Activated CD8-positive, alpha-beta T cell treated with anti-CD3 and anti-CD28 coated beads for 36 hours (primary cell): ENCODE results near the gene PTPRN2. TPM values are rescaled to one million over a fixed set of nuclear protein-coding genes. Genes with fewer than 3 reads are reported as not detected.

Source experiments
- ATAC-seq: fragments of 200-7000 bp; cut with Tn5 transposase; one replicate; pipeline ENCODE4 v1.10.0; 2021; ENCODE audit warnings: mild to moderate bottlenecking, moderate library complexity
- CTCF ChIA-PET: fragments of 350-600 bp; sonication (Branson Sonifier 250); formaldehyde crosslinking; loops from one replicate; lab custom pipeline; 2021; ENCODE audit warnings: antibody characterized with exemption; lab: Charles Lee
- POLR2A ChIA-PET: fragments of 350-600 bp; sonication (Branson Sonifier 250); formaldehyde crosslinking; loops from one replicate; lab custom pipeline; 2021; ENCODE audit warnings: antibody characterized with exemption; lab: Charles Lee
- DNase-seq: peaks from one replicate; pipeline ENCODE4 v3.0.0-alpha.2; 2020
- H3K27ac Mint-ChIP-seq: one replicate; pipeline ENCODE4 v1.8.0; 2021; ENCODE audit warnings: mild to moderate bottlenecking, mixed read lengths
- H3K27me3 Mint-ChIP-seq: one replicate; pipeline ENCODE4 v1.8.0; 2021; ENCODE audit warnings: mixed read lengths
- H3K36me3 Mint-ChIP-seq: one replicate; pipeline ENCODE4 v1.8.0; 2021; ENCODE audit warnings: low read depth, mixed read lengths
- H3K4me1 Mint-ChIP-seq: one replicate; pipeline ENCODE4 v1.8.0; 2021; ENCODE audit warnings: low read depth, mixed read lengths
- H3K4me3 Mint-ChIP-seq: one replicate; pipeline ENCODE4 v1.8.0; 2021; ENCODE audit warnings: mild to moderate bottlenecking, moderate library complexity, mixed read lengths
- H3K9me3 Mint-ChIP-seq: one replicate; pipeline ENCODE4 v1.8.0; 2021; ENCODE audit warnings: mixed read lengths
- intact Hi-C: fragments of 100-400 bp; cut with micrococcal nuclease; formaldehyde crosslinking; loops from one replicate; pipeline ENCODE4 v1.10.0; 2022
- total RNA-seq, 2 experiments: library from RNA; stranded (reverse); gene quantifications; one replicate each; pipeline ENCODE4 v1.2.3, GENCODE V29; 2021
- TF ChIP-seq, protein P1 (sequence below): fragments of 200-600 bp; IDR thresholded peaks from one replicate; pipeline ENCODE4 v1.8.0; 2022; ENCODE audit warnings: antibody characterized with exemption, mild to moderate bottlenecking

PTPRN2 gene
- total RNA-seq, 2 experiments from 2014 or later, result 0.49 to 0.65 TPM

DNA sequence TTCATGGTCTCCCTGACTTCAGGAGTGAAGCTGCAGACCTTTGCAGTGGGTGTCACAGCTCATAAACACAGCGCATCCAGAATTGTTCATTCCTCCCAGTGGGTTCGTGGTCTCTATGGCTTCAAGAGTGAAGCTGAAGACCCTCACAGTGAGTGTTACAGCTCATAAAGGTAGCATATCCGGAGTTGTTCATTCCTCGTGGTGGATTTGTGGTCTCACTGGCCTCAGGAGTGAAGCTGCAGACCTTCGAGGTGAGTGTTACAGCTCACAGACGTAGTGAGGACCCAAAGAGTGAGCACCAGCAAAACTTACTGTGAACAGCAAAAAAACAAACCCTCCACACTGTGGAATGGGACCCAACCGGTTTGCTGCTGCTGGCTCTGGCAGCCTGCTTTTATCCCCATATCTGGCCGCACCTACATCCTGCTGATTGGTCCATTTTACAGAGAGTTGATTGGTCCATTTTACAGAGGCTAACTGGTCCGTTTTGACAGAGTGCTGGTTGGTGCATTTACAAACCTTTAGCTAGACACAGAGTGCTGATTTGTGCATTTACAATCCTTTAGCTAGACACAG lies 308.8 kb downstream of the PTPRN2 start:
- H3K9me3 Mint-ChIP-seq, result no peaks in the 10 kb centered on the region
- no peaks in the 10 kb centered on the region for H3K36me3 Mint-ChIP-seq
- no peak overlapping the region for H3K4me3 Mint-ChIP-seq
- ATAC-seq (no peak), DNase-seq (no peak)
- H3K27me3 Mint-ChIP-seq, result no peaks in the 10 kb centered on the region
- ChIA-PET POLR2A (no interaction called here), CTCF (no interaction called here)
- H3K27ac Mint-ChIP-seq, result no peak overlapping the region
- TF ChIP-seq, protein P1, sequence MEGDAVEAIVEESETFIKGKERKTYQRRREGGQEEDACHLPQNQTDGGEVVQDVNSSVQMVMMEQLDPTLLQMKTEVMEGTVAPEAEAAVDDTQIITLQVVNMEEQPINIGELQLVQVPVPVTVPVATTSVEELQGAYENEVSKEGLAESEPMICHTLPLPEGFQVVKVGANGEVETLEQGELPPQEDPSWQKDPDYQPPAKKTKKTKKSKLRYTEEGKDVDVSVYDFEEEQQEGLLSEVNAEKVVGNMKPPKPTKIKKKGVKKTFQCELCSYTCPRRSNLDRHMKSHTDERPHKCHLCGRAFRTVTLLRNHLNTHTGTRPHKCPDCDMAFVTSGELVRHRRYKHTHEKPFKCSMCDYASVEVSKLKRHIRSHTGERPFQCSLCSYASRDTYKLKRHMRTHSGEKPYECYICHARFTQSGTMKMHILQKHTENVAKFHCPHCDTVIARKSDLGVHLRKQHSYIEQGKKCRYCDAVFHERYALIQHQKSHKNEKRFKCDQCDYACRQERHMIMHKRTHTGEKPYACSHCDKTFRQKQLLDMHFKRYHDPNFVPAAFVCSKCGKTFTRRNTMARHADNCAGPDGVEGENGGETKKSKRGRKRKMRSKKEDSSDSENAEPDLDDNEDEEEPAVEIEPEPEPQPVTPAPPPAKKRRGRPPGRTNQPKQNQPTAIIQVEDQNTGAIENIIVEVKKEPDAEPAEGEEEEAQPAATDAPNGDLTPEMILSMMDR, result no peak
- intact Hi-C loops, result no loop called here
- no peaks in the 10 kb centered on the region for H3K4me1 Mint-ChIP-seq

DNA sequence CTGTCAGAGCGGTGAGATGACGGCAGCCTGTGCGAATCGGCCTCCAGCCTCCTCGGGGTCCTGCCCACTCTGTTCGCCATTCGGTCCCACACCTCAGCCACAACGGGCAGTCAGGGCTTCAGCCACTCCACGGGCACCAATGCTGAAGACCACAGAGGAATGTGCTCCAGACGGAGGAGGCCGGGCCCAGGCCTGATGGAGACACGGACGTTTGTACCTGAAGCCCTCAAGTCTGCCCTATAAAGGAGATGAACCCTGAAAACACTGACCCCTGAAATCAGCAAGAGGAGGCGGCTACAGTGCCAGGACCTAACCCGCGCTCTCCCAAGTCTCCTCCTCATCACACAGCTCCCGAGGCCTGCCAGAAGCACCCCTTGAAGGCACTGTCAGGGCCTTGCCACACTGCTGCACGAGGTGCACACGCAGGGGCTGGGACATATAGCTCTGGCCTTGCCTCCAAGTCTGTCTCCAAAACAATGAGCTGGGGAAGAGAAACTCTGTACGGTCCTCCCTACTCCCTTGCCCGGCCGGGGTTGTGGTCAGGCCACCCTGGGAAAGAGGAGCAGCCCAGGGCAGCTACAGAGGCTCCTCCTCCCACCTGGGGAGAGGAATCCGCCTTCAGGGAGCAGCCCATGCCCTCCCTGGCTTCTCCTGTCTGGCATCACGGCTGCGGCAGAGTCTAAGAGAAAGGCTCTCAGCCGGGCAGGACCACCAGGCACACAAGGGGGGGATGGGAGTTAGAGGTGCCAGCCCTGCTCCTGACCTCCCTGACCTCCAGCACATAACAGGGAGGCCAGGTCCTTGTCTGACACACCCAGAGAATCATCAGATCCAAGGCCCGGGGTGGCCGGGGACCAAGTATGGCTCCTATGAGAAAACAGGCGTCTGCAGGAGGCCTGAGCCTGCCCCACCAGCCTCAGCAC lies 310.1 kb downstream of the PTPRN2 start:
- no peaks in the 10 kb centered on the region for H3K4me1 Mint-ChIP-seq
- intact Hi-C loops, result no loop called here
- no peak overlapping the region for H3K27ac Mint-ChIP-seq
- no peaks in the 10 kb centered on the region for H3K9me3 Mint-ChIP-seq
- ATAC-seq (no peak), DNase-seq (no peak)
- CTCF ChIA-PET, result no interaction called here
- no peak overlapping the region for H3K4me3 Mint-ChIP-seq
- no peaks in the 10 kb centered on the region for H3K27me3 Mint-ChIP-seq
- POLR2A ChIA-PET, result no interaction called here
- H3K36me3 Mint-ChIP-seq, result no peaks in the 10 kb centered on the region
- TF ChIP-seq, protein P1, result no peak

DNA sequence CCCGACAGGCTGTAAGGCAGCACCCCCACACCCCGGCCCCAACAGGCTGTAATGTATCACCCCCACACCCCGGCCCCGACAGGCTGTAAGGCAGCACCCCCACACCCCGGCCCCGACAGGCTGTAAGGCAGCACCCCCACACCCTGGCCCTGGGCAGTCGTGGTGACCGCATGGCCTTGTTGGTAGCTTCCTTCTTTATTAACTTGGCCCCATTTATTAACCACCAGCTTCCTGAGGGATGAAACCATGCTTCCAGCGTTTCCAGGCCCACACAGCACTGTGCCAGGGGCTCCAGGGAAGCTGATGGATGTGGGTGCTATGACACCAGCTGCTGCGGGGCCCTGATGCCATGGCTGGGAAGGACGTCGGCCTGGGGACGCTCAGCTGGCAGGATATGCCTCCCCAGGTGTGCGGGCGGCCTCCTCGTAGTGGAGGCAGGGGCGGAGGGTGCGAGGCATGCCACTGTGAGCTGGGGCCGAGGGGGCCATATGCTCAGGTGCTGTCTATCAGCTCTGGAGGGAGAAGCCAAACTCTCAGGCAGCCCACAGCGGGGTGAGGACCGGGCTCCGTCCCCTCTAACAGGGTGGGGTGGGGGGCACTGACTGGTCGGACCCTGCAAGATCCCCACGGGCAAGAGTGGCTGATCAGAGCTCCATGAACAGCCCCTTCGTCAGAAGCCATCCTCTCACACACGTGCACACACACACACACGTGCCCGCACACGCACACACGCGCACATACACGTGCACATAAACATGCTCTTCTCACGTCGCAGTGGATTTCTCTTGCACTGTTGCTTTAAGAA lies 311.0 kb downstream of the PTPRN2 start:
- ChIA-PET CTCF (no interaction called here), POLR2A (no interaction called here)
- TF ChIP-seq, protein P1, result no peak
- H3K27me3 Mint-ChIP-seq, result no peaks in the 10 kb centered on the region
- ATAC-seq, result no peak
- intact Hi-C loops, result no loop called here
- H3K9me3 Mint-ChIP-seq, result no peaks in the 10 kb centered on the region
- no peak overlapping the region for H3K27ac Mint-ChIP-seq
- no peak for DNase-seq
- no peak overlapping the region for H3K4me3 Mint-ChIP-seq
- no peaks in the 10 kb centered on the region for H3K36me3 Mint-ChIP-seq
- H3K4me1 Mint-ChIP-seq, result no peaks in the 10 kb centered on the region

DNA sequence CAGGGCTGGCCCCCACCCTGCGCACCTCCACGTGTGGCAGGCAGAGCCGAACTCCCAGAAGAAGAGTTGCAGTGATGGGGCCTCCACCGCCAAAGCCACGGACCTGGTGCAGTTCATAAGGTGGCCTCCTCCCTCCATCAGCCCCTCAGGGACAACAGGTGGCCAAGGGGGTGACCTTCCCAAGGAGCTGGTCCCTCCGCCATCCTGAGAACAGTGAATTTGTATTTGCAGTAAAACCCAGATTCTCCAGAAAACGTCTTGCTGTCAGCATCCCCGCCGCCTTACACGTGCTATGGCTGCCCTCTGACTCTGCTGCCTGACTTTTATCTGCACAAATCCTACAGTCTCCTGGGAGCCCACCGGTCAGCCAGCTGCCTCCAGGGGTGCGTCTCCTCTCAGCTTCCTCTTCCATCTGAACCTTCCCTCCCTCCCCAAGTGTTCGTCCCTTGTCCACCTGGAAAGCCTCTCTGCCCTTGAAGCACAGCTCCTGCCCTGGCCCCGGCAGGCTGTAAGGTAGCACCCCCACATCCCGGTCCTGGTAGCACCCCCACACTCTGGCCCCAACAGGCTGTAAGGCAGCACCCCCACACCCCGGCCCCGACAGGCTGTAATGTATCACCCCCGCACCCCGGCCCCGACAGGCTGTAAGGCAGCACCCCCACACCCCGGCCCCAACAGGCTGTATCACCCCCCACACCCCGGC lies 311.8 kb downstream of the PTPRN2 start:
- CTCF ChIA-PET, result no interaction called here
- TF ChIP-seq, protein P1, result no peak

More for the DNA sequence above, 311.8 kb downstream of the PTPRN2 start:
- DNase-seq (no peak), ATAC-seq (no peak)
- Mint-ChIP-seq H3K9me3 (no peaks in the 10 kb centered on the region), H3K27me3 (no peaks in the 10 kb centered on the region), H3K4me3 (no peak overlapping the region), H3K36me3 (no peaks in the 10 kb centered on the region), H3K27ac (no peak overlapping the region), H3K4me1 (no peaks in the 10 kb centered on the region)
- POLR2A ChIA-PET, result no interaction called here
- intact Hi-C loops, result no loop called here
